ENCODE measurements around the gene BTBD9.

BTBD9 gene

GRCh38 chr6:38283734-38284362 is 355.9 kb downstream of the BTBD9 start:
- DNase-seq (ENCODE audit: low spot score): no peak

DNA sequence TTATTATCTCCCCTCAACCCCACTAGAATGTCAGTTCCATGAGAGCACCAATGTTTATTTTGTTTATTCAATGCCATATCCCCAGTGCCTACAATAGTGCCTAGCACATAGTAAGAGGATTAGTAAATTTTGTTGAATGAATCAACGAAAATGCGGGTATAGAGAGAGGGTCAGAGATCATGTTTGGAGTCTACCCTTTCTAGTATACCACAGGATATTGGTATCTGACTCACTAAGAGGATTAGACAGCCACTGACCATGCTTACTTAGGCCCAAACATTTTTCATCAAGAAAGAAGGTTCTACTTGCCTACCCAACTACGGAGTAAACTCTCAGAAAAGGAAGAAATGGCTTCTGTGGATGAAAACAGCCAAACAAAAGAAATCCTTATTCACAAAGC is 356.8 kb downstream of the BTBD9 start:
- DNase-seq (ENCODE audit: low spot score): no peak

DNA sequence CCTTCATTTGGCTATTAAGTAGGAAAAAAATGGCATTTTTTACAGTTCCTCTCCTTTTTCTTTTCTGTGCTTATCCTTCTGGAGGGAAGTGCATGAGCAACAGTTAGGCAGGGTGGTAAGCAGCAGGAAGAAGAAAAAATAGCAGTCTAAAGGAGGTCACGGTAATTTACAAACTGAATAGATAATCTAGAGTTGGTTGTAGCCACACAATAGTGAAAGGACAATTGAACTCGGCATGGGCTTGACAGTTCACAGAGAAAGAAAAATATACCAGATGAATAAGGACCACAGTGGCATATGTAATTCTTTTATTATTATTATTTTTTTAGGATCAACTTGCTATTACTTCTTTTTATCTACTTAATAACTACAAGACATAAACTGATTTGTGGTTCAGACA is 358.6 kb downstream of the BTBD9 start:
- no peak for DNase-seq (ENCODE audit: low spot score)

DNA sequence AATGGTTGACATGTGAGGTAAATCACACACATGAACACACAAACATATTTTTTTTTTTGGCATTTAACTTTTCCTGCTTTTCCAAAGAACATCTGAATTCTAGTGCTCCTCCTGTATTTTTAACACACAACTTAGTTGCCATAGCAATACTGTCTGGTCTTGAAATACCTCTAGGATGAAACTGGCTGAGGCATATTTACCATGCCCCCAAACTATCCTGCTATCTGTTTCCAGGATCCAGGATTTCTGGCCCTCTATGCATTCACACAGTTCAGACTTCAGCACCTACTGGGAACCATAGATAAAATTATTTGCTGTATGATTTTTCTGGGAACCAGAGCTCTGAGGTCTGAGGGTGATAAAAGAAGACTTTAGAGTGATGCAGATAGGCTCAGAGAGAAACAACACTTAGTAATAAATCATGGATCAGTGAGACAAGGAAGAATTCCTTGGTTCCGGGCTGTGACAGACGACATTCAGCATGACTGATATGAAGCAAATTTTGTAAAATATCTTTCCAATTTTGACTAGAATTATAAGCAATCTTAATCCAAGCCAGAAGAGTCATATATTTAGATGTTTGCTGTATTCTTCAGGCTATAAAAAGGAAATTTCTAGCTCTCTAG is 359.7 kb downstream of the BTBD9 start:
- DNase-seq (ENCODE audit: low spot score): no peak

- peak; percentile 58 for DNase-seq (ENCODE audit: low spot score)
These were observed 360.3 kb downstream of the BTBD9 start for GRCh38 chr6:38279423-38279822.

- no peak for DNase-seq (ENCODE audit: low spot score)
These were observed 366.4 kb downstream of the BTBD9 start for GRCh38 chr6:38273325-38273724.

GRCh38 chr6:38272222-38272621 is 367.5 kb downstream of the BTBD9 start:
- no peak for DNase-seq (ENCODE audit: low spot score)

- DNase-seq (ENCODE audit: low spot score): no peak
These were observed 368.6 kb downstream of the BTBD9 start for GRCh38 chr6:38271081-38271480.

GRCh38 chr6:38270367-38270766 is 369.4 kb downstream of the BTBD9 start:
- DNase-seq (ENCODE audit: low spot score): no peak

DNA sequence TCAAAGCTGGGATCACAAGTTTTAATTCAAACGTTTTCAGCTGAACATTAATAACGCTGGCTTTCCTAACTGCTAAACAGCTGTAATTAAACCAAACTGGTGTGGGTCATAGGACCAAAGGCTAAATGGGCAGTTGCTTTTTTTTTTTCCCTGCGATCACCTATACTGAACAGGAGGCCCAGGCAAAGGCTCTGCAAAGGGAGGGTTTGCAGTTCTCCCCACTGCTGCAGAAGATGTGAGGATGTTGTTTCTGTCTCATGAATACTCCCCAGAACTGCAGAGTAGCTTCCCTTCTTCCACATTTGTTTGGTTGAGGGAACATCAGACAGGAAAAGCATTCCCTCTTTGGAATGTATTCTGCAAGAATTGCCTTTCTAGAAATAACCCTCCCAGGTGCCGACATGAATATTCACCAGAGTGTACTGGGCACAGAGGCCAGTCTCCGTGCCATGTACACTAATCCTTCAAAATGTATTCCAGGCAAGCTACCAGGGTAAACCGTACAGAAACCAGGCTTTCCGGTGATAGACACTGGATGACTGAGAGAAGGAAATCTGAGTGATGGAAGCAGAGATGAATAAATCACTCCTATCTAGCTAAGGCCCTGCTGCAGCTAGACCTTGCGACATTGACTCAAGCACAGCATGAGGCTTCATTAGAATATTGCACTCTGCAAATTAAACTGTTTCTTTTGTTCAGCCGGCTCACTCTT is 370.1 kb downstream of the BTBD9 start:
- DNase-seq (ENCODE audit: low spot score): no peak

- no peak for DNase-seq (ENCODE audit: low spot score)
These were observed 371.4 kb downstream of the BTBD9 start for GRCh38 chr6:38268342-38268741.

- DNase-seq (ENCODE audit: low spot score): no peak
These were observed 372.8 kb downstream of the BTBD9 start for GRCh38 chr6:38266921-38267354.

- DNase-seq (ENCODE audit: low spot score): no peak
These were observed 375.1 kb downstream of the BTBD9 start for GRCh38 chr6:38264605-38265004.

GRCh38 chr6:38262609-38263008 is 377.1 kb downstream of the BTBD9 start:
- peak; percentile 88 for DNase-seq (ENCODE audit: low spot score)

DNA sequence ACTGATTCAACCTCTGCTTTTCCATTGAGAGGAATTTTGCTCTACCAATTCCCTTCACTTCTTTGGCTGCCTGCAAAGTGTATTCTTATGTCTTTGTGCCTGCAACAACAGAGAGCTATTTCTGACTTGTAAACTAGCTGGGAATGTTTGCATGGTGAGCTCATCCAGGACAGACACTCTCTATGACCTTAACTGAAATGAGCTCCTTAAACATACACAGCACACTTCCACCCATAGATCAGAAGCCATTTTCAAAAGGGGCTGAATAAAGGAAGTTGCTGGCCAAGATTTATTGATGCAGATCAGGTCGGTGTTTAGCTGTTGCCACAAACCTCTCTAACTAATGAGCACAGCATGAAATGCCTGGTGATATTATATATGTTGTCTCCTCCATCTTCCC is 377.7 kb downstream of the BTBD9 start:
- peak; percentile 27 for DNase-seq (ENCODE audit: low spot score)

- DNase-seq (ENCODE audit: low spot score): no peak
These were observed 378.1 kb downstream of the BTBD9 start for GRCh38 chr6:38261626-38262025.

GRCh38 chr6:38259736-38260135 is 380.0 kb downstream of the BTBD9 start:
- DNase-seq (ENCODE audit: low spot score): no peak

DNA sequence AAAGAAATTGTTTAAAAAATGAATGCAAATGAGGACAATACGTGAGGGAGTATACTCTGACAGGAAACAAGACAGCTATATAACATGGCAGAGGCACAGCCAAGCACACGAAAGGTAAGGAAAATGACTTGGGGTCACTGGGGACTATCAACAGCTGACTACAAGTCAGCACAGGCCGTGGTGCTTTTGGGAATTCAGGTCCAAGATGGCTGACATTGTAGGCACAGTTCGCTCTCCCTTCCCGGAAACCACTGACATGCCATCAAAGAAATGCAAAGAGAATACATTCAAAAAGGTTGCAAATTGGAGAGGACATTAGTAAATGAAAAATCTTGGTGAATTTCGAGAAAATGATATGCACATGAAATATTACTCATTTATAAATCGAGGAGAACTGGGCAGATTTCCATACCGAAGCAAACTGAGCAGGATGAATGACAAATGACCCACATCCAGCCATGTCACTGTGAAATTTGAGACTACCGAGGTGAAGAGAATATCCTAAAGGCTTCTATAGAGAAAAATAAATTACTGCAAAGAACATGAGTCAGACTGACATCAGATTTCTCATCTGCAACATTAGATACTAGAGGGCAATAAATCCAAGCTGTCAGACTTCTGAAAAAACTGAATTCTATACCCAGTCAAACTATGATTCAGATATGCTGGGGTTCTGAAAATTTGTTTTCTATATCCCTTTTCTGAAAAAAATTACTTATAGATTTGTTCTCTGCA is 391.1 kb downstream of the BTBD9 start:
- DNase-seq (ENCODE audit: low spot score): no peak

DNA sequence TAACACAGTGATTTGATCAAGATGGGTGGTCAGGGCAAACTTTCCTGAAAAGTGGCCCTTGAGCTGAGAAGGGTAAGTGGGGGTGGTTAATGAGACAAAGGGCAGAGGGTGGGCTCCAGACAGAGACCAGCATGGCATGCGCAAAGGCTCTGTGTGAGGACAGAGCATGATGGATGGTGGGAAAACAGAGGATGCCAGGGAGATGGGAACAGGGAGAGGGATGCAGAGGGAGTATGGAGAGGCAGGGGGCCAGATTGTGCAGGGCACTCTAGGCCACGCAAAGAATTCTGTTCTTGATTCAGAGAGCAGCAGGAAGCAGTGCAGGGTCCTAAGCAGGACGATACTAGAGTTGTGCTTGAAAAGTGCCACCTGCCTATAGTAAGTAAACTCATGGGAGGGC is 394.4 kb downstream of the BTBD9 start:
- DNase-seq (ENCODE audit: low spot score): no peak

- no peak for DNase-seq (ENCODE audit: low spot score)
These were observed 394.9 kb downstream of the BTBD9 start for GRCh38 chr6:38244869-38245268.

- DNase-seq (ENCODE audit: low spot score): no peak
These were observed 398.4 kb downstream of the BTBD9 start for GRCh38 chr6:38241200-38241871.

Measured in putamen (tissue), 1 donor.